ENCODE data around the gene BUD13.

The BUD13 gene

GRCh38 chr11:116742104-116742503, 30.7 kb downstream of the BUD13 start:
- DNase-seq: peak; percentile 9

DNA sequence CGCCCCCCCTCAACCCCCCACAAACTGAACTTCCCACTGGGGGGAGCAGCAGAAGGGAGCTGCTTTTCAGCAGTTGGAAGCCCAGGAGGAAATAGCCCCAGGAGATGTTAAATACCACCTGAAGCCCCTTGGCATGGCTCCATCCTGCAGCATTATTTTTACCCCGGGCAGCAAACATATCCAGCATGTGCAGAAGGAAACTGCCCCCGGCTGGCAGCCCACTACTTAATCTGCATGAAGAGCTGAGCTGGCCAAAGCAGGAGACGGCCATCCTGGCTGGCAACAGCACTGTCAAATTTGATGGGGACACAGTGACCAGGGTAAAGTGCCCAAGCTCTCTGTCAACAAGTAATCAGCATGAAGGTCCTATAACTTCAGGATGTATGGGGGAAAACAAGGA, 32.0 kb downstream of the BUD13 start:
- no peak for DNase-seq

DNA sequence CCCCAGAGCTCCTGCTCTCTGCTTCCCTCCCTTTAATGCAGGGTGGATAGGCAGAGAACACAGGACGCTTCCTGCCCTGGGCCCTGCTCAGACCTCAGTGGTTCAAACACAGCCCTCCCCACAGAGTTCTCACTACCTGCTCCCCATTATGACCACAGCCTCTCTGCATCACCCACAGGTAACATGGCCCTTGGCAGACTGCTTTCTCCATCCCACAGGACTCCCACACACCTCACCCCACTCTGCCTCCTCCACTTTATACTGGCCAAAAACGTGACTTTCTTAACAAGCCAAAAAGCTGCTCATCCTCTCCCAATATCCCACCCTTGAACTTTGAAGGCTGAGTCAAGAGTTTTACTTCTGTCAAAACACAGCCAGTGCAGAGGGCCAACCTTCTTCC, 33.8 kb downstream of the BUD13 start:
- no peak for DNase-seq

GRCh38 chr11:116736763-116737162, 36.0 kb downstream of the BUD13 start:
- no peak for DNase-seq

GRCh38 chr11:116733969-116734508, 38.7 kb downstream of the BUD13 start:
- no peak for DNase-seq

- DNase-seq: no peak
Observed at GRCh38 chr11:116733043-116733755, 39.6 kb downstream of the BUD13 start.

DNA sequence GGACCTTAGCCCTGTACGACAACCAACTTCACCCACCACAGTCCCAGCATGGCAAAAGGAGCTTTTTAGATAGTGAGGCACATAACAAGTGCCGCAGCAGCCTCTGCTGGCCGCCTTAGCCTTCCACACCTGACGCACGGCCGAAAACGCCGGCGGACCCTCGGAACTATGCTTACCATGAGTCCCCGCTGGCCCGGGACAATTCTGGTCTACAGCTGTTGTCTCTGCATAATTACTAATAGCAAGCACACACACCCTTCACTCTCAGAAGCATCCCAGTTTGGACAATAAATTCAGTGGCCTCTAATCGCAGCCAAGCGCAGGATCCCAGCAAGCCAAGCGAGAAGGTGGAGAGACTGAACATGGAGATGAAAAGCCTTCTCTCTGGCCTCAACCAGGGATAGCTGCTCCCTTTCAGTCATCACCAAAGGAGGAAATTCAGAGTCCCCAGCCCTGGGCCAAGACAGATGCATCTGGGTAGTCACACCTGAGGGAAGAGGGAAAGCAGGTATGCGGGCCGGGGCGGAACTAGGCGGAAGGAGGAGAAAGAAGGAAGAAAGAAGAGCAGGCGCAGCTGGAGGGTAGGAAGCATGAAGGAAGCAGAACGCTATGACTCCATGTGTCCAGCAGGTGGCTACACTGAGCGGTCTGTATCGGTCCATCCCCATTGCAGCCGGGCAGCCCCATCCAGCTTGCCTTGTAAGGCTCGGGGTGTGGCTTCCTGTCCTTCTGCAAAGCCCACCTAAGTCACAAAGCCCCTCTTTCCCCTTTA, 40.3 kb downstream of the BUD13 start:
- peak; percentile 67 for DNase-seq

DNA sequence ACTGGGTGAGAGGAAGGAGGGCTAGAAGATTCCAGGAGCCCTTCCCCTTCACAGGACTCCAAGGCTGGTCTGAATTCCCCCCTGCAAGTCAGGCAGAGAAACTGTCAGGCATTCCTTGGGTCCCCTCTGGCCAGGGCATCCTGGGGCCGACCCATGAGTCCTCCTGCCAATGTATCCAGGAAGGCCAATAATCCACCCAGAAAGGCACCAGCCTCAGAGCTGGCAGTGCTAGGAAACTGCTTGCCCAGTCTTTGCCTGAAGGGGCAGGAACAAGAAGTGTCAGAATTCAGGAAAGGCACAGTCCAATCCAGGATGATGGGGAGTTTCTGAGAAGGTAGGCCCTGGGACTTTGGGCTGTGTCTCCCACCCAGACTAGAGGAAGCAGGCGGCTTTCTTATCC, 41.0 kb downstream of the BUD13 start:
- no peak for DNase-seq

DNA sequence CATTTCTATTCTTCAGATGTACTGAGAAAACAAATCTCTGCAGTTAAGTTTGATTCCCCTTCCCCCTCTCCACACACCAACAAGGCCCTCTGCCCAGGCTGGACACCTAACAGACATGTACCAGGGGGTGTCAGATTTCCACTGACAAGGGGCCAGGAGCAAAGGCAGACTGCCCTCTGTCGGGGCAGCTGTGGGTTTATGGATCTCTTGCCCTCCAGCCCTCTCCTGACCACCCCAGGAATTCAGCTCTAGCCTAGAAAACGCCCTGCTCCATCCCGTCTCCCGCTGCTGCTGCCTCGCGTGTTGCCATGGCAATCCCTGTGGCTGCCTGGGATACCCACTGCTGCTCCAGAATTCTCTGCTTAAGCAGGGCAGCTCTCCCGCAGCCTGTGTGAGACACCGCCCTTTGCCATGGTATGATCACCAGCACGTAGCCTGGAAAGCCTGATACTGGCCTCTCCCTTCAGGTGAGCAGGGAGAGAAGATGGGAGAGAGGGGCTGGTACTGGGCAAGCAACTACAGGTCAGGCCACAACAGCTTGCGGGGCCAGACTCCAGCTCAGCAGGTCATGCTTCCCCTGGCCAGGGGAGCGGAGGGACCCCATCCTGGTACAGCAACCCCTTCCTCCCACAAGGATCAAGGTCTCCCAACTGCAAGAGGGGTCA, 41.6 kb downstream of the BUD13 start:
- no peak for DNase-seq

DNA sequence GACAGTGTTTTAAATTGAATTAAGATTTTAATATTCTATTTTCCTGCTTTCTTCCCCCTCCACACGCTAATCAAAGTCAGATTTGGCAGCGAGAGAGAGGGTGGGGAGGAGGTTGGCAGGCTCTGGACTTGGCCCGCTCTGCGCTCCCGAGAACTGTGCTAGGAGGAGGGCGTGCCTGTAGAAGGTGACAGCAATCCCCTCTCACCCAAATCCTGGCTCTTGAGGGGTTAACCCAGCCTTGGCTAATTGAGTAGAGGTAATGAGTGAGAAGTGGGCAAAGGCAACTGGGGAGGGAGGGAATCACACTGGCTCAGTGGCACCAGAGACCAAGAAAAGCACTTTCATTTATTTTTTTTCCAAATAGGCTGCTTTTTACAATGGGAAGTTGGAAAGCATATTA, 42.2 kb downstream of the BUD13 start:
- DNase-seq: no peak

GRCh38 chr11:116730241-116730561, 42.6 kb downstream of the BUD13 start:
- no peak for DNase-seq

DNA sequence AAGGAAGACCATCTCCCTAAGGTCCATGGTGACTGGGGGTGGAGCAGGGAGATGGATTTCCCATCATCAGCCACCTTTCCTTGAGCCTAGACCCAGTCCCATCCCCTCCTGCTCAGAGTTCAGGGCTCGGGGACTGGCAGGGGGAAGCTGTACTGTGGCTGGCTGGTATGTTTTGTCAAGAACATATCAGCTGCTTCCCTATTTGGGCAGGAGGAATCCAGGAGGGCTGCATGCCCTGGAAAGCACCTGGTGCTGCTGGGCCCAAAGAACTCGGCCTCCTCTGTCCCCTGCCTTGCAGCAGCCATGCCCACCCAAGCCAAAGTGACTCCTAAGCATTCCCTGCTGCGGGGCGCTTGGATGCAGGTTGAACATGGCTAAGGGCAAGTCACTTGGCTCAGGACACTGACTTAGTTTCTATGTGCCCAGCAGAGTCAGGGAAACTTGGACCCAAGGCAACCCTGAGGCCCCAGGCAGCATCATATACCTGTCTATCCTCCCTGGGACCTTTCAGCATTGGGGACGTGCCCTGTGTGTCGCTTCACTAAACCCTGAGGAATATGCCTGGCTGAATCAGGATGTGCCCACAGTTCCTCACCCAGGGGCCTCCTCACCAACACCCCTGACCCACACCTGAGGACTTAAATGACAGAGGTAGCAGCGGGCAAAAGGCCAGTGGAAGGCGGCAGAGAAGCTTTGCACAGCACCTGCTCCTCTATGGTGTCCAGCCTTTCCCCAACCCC, 43.1 kb downstream of the BUD13 start:
- DNase-seq: no peak

DNA sequence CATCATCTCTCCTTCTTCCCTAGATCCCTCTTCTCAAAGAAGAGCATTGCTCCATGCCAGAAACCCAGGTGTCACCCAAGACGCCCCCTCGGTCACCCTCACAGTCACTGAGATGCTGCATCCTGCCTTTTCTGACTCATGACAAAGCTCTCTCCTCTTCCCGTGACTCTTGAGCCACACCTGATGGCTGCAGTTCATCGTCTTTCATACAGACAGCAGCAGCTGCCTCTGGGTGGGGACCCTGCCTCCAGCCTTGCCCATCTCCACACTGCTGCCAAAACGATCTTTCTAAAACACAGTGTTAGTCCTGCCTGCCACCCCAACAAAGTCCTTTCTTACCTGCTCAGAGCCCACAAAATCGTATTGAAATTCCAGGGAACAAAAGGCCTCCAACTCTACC, 44.8 kb downstream of the BUD13 start:
- DNase-seq: no peak

- DNase-seq: no peak
Observed at GRCh38 chr11:116725434-116726221, 47.2 kb downstream of the BUD13 start.

GRCh38 chr11:116724813-116725212, 48.0 kb downstream of the BUD13 start:
- no peak for DNase-seq

DNA sequence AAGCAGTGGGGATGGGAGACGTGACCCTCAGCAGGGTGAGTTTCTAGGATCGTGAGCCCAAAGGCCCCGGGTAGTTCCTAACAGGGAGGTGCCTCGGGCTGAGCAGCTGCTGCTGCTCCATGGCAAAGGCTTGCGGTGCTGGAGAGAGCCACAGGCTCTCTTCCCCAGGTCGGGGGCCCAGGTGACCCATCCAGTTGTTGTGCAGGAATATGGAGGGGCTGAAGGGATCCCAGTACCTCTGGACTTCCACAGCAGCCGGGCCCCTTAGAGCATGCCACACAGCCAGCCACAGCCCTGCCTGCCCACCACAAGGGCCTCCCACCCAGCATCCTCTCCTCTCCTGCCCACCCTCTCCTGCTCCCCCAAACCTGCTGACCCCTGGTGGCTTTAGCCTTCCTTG, 49.3 kb downstream of the BUD13 start:
- no peak for DNase-seq

DNA sequence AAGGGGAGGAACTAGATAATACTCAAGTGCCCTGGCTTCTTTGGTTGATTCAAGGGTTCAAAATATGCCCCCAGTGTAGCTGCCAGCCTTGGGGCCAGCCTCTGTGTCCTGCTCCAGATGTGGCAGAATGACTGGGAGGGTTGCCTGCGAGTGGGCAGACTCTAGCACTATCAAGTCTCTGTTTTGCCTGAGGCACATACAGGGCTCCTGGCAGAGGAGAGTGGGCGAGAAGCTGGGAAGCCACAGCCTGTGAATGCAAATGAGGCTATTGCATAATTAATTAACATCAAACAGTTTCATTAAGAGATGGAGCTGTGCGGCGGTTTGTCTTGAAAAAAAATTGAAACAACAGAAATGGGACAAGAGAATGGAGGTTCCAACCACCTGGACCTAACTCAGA, 50.8 kb downstream of the BUD13 start:
- DNase-seq: no peak

- no peak for DNase-seq
Observed at GRCh38 chr11:116720895-116721294, 51.9 kb downstream of the BUD13 start.

GRCh38 chr11:116718955-116719501, 53.8 kb downstream of the BUD13 start:
- DNase-seq: no peak

- DNase-seq: no peak
Observed at GRCh38 chr11:116716621-116717020, 56.2 kb downstream of the BUD13 start.

- no peak for DNase-seq
Observed at GRCh38 chr11:116715383-116715782, 57.4 kb downstream of the BUD13 start.

GRCh38 chr11:116714902-116715301, 57.9 kb downstream of the BUD13 start:
- DNase-seq: no peak

Measured in stimulated activated CD4-positive, alpha-beta T cell treated with anti-CD3 and anti-CD28 coated beads, Interleukin-4, amount 100 ng/mL, for 24 hours (primary cell).